Measurements from ENCODE around the gene GJB2.
"Not testable (repeated sequence)": the region's sequence is repeated elsewhere in the genome, so short reads cannot be mapped to it uniquely, and the experiment has no call there.

Gene GJB2

GRCh38 chr13:20165417-20166257 lies 27.1 kb downstream of the GJB2 start:
- no peak for DNase-seq

GRCh38 chr13:20161951-20162300 lies 30.8 kb downstream of the GJB2 start:
- DNase-seq, result no peak

GRCh38 chr13:20161275-20161950 lies 31.3 kb downstream of the GJB2 start:
- no peak for DNase-seq

GRCh38 chr13:20160306-20161274 lies 32.1 kb downstream of the GJB2 start, which contains the start of gene GJA3:
GJA3 (minus strand) TSS chr13:20161052; CDS start chr13:20143288, 17,764 bp downstream.
- no peak for DNase-seq

GRCh38 chr13:20159646-20160305 lies 33.0 kb downstream of the GJB2 start:
- DNase-seq, result no peak

- no peak for DNase-seq
Observed at GRCh38 chr13:20157151-20157796, 35.5 kb downstream of the GJB2 start.

- no peak for DNase-seq
Observed at GRCh38 chr13:20156702-20157101, 36.0 kb downstream of the GJB2 start.

GRCh38 chr13:20153290-20153689 lies 39.4 kb downstream of the GJB2 start:
- DNase-seq, result not testable (repeated sequence)

- no peak for DNase-seq
Observed at GRCh38 chr13:20151612-20152011, 41.1 kb downstream of the GJB2 start.

GRCh38 chr13:20151016-20151415 lies 41.7 kb downstream of the GJB2 start:
- no peak for DNase-seq

- DNase-seq, result no peak
Observed at GRCh38 chr13:20150561-20150960, 42.2 kb downstream of the GJB2 start.

- no peak for DNase-seq
Observed at GRCh38 chr13:20149762-20150161, 43.0 kb downstream of the GJB2 start.

GRCh38 chr13:20148501-20149183 lies 44.1 kb downstream of the GJB2 start:
- no peak for DNase-seq

- DNase-seq, result no peak
Observed at GRCh38 chr13:20146381-20146780, 46.4 kb downstream of the GJB2 start.

- DNase-seq, result no peak
Observed at GRCh38 chr13:20145521-20145920, 47.2 kb downstream of the GJB2 start.

- DNase-seq, result no peak
Observed at GRCh38 chr13:20144141-20144850, 48.4 kb downstream of the GJB2 start.

- no peak for DNase-seq
Observed at GRCh38 chr13:20142927-20143480, 49.7 kb downstream of the GJB2 start.

- DNase-seq, result no peak
Observed at GRCh38 chr13:20142023-20142926, 50.5 kb downstream of the GJB2 start.
